Endodermal cell (in vitro differentiated cells): ENCODE results near the gene PPP2R2C. TPM values are rescaled to one million over a fixed set of nuclear protein-coding genes. Genes with fewer than 3 reads are reported as not detected.

Experiments used
- DNase-seq: peaks from one replicate; pipeline ENCODE4 v3.0.0-alpha.2; 2017
- H3K27ac ChIP-seq: 2 replicates; pipeline ENCODE4 v1.5.1; 2013; ENCODE audit warnings: mild to moderate bottlenecking, low read depth, low read length, moderate library complexity
- H3K27me3 ChIP-seq: 2 replicates; pipeline ENCODE4 v1.6.1; 2013; ENCODE audit warnings: mild to moderate bottlenecking, low read length, moderate library complexity; ENCODE audit not compliant: insufficient read depth, control insufficient read depth, poor library complexity, severe bottlenecking
- H3K36me3 ChIP-seq: 2 replicates; pipeline ENCODE4 v1.7.0; 2013; ENCODE audit warnings: mild to moderate bottlenecking, low read length, moderate library complexity; ENCODE audit not compliant: control insufficient read depth, insufficient read depth
- H3K4me1 ChIP-seq: one replicate; pipeline ENCODE4 v1.7.0; 2013; ENCODE audit warnings: low read length; ENCODE audit not compliant: control insufficient read depth, insufficient read depth
- H3K4me3 ChIP-seq: 2 replicates; pipeline ENCODE4 v1.5.1; 2013; ENCODE audit warnings: mild to moderate bottlenecking, low read length, moderate library complexity
- H3K9ac ChIP-seq: 2 replicates; pipeline ENCODE4 v1.6.1; 2013; ENCODE audit warnings: mild to moderate bottlenecking, low read length, moderate library complexity; ENCODE audit not compliant: poor library complexity, severe bottlenecking; ENCODE audit errors: extremely low read depth
- H3K9me3 ChIP-seq: 2 replicates; pipeline ENCODE4 v1.6.1; 2013; ENCODE audit warnings: mild to moderate bottlenecking, low read length, moderate library complexity; ENCODE audit not compliant: control insufficient read depth
- H3K27ac Mint-ChIP-seq: 2 replicates; pipeline ENCODE4 v1.8.0; 2020; ENCODE audit warnings: mixed read lengths
- H3K27me3 Mint-ChIP-seq: 2 replicates; pipeline ENCODE4 v1.8.0; 2021; ENCODE audit warnings: mild to moderate bottlenecking, mixed read lengths; ENCODE audit not compliant: insufficient read depth
- H3K36me3 Mint-ChIP-seq: 2 replicates; pipeline ENCODE4 v1.8.0; 2020; ENCODE audit warnings: low read depth, mixed read lengths
- H3K4me1 Mint-ChIP-seq: 2 replicates; pipeline ENCODE4 v1.8.0; 2020; ENCODE audit warnings: mixed read lengths
- H3K4me3 Mint-ChIP-seq: 2 replicates; pipeline ENCODE4 v1.8.0; 2020; ENCODE audit warnings: mild to moderate bottlenecking, moderate library complexity, mixed read lengths
- H3K9me3 Mint-ChIP-seq: 2 replicates; pipeline ENCODE4 v1.8.0; 2020; ENCODE audit warnings: mild to moderate bottlenecking, mixed read lengths
- CTCF ChIP-seq: fragments of 200-600 bp; sonication (generic); conservative IDR thresholded peaks from 2 replicates; pipeline ENCODE4 v1.5.0; 2021; ENCODE audit warnings: antibody characterized with exemption, mild to moderate bottlenecking
- WGBS, 2 experiments: methylation state at CpG; one replicate each; pipeline versions ENCODE4 v1.1.5 to v1.1.7; 2013; ENCODE audit warnings: missing lambda C conversion rate in 2 of 2, mixed read lengths in 1 of 2; ENCODE audit not compliant: insufficient coverage in 1 of 2, insufficient read length in 1 of 2; 5-methylcytosine and 5-hydroxymethylcytosine counted together
- total RNA-seq, 2 donors: library from RNA; stranded (reverse); fragmentation: NEBNext Ultra II Directional in 1 of 2; extraction: Animal tissue kit (Norgen Biotek cat#: 25700) in 1 of 2; gene quantifications; 2 replicates in 1 of 2; 3 replicates in 1 of 2; pipeline ENCODE4 v1.2.1, GENCODE V29; 2021

PPP2R2C gene
- total RNA-seq, 2 donors from 2014 or later = 4.4 to 19.2 TPM

GRCh38 chr4:6355052-6355451 is 117.4 kb downstream of the PPP2R2C start:
- Histone ChIP-seq H3K36me3 (no peaks in the 10 kb centered on the region), H3K27ac (no peak overlapping the region), H3K9me3 (no peaks in the 10 kb centered on the region), H3K27me3 (no peaks in the 10 kb centered on the region), H3K4me3 (no peak overlapping the region), H3K4me1 (no peaks in the 10 kb centered on the region), H3K9ac (no peak overlapping the region)
- no peaks in the 10 kb centered on the region for H3K9me3 Mint-ChIP-seq
- 69% methylated on average over 2 of the region's 3 CpGs; no CpG with 5 or more reads in 1 of the 2 experiments for WGBS, 2 experiments
- TF ChIP-seq CTCF = no peak
- DNase-seq = no peak
- H3K36me3 Mint-ChIP-seq = no peaks in the 10 kb centered on the region
- peaks cover 12% of the 10 kb centered on the region for H3K4me1 Mint-ChIP-seq
- no peaks in the 10 kb centered on the region for H3K27me3 Mint-ChIP-seq
- no peak overlapping the region for H3K27ac Mint-ChIP-seq
- H3K4me3 Mint-ChIP-seq = no peak overlapping the region

GRCh38 chr4:6354626-6355025 is 117.8 kb downstream of the PPP2R2C start:
- no peak for TF ChIP-seq CTCF
- WGBS, 2 experiments = 71 to 82% methylated on average over 5 to 8 of the region's 8 CpGs
- Histone ChIP-seq H3K27me3 (no peaks in the 10 kb centered on the region), H3K4me1 (no peaks in the 10 kb centered on the region), H3K36me3 (no peaks in the 10 kb centered on the region), H3K4me3 (no peak overlapping the region), H3K9me3 (no peaks in the 10 kb centered on the region), H3K9ac (no peak overlapping the region), H3K27ac (no peak overlapping the region)
- Mint-ChIP-seq H3K4me1 (peaks cover 12% of the 10 kb centered on the region), H3K27me3 (no peaks in the 10 kb centered on the region), H3K9me3 (no peaks in the 10 kb centered on the region), H3K36me3 (no peaks in the 10 kb centered on the region), H3K4me3 (no peak overlapping the region), H3K27ac (no peak overlapping the region)
- no peak for DNase-seq

- no peak overlapping the region for H3K27ac Mint-ChIP-seq
These were observed 118.3 kb downstream of the PPP2R2C start for GRCh38 chr4:6354119-6354518.

More at GRCh38 chr4:6354119-6354518, 118.3 kb downstream of the PPP2R2C start:
- Mint-ChIP-seq H3K36me3 (no peaks in the 10 kb centered on the region), H3K4me1 (peaks cover 12% of the 10 kb centered on the region), H3K4me3 (no peak overlapping the region), H3K27me3 (no peaks in the 10 kb centered on the region), H3K9me3 (no peaks in the 10 kb centered on the region)
- H3K4me3 ChIP-seq = no peak overlapping the region
- H3K27ac ChIP-seq = no peak overlapping the region
- 90 to 92% methylated on average over 14 to 15 of the region's 15 CpGs for WGBS, 2 experiments
- no peaks in the 10 kb centered on the region for H3K36me3 ChIP-seq
- no peak overlapping the region for H3K9ac ChIP-seq
- DNase-seq = no peak
- no peak for TF ChIP-seq CTCF
- no peaks in the 10 kb centered on the region for H3K4me1 ChIP-seq
- H3K27me3 ChIP-seq = no peaks in the 10 kb centered on the region
- H3K9me3 ChIP-seq = no peaks in the 10 kb centered on the region
